Hepatocyte (in vitro differentiated cells): ENCODE data around the gene PURA. TPM values are rescaled to one million over a fixed set of nuclear protein-coding genes. Genes with fewer than 3 reads are reported as not detected.
A peak's percentile ranks its signal among the peaks of the same experiment; 100 is the strongest.

ENCODE experiments used
- DNase-seq: peaks from one replicate; pipeline ENCODE4 v3.0.0-alpha.2; 2016; ENCODE audit warnings: low spot score
- H2AFZ ChIP-seq: fragments of 200-600 bp; sonication (generic); 2 replicates; pipeline ENCODE4 v1.6.0; 2016; ENCODE audit warnings: antibody characterized with exemption, mild to moderate bottlenecking
- H3K27ac ChIP-seq: fragments of 200-600 bp; sonication (generic); 2 replicates; pipeline ENCODE4 v1.5.1; 2016; ENCODE audit warnings: mild to moderate bottlenecking
- H3K27me3 ChIP-seq: fragments of 200-600 bp; sonication (generic); 2 replicates; pipeline ENCODE4 v1.6.1; 2016
- H3K36me3 ChIP-seq: fragments of 200-600 bp; sonication (generic); replicated peaks from 2 replicates; pipeline ENCODE4 v1.5.1; 2016; ENCODE audit warnings: low read depth; ENCODE audit not compliant: insufficient read depth
- H3K4me1 ChIP-seq: fragments of 200-600 bp; sonication (generic); 2 replicates; pipeline ENCODE4 v1.5.1; 2016; ENCODE audit warnings: mild to moderate bottlenecking, moderate library complexity; ENCODE audit not compliant: insufficient read depth
- H3K4me2 ChIP-seq: fragments of 200-600 bp; sonication (generic); 2 replicates; pipeline ENCODE4 v1.6.0; 2016
- H3K4me3 ChIP-seq: fragments of 200-600 bp; sonication (generic); 2 replicates; pipeline ENCODE4 v1.5.1; 2016; ENCODE audit warnings: mild to moderate bottlenecking
- H3K79me2 ChIP-seq: fragments of 200-600 bp; sonication (generic); 2 replicates; pipeline ENCODE4 v1.6.0; 2017; ENCODE audit warnings: mild to moderate bottlenecking
- H3K9me2 ChIP-seq: fragments of 200-600 bp; sonication (generic); replicated peaks from 2 replicates; pipeline ENCODE4 v1.6.0; 2017; ENCODE audit warnings: mild to moderate bottlenecking; ENCODE audit not compliant: insufficient read depth
- H3K9me3 ChIP-seq: fragments of 200-600 bp; sonication (generic); 2 replicates; pipeline ENCODE4 v1.5.1; 2016; ENCODE audit warnings: low read depth, mild to moderate bottlenecking
- H4K20me1 ChIP-seq: fragments of 200-600 bp; sonication (generic); 2 replicates; pipeline ENCODE4 v1.6.0; 2016; ENCODE audit warnings: mild to moderate bottlenecking; ENCODE audit not compliant: insufficient read depth, poor library complexity, severe bottlenecking
- CTCF ChIP-seq: fragments of 200-600 bp; sonication (generic); IDR thresholded peaks from 2 replicates; pipeline ENCODE4 v1.5.1; 2016; ENCODE audit warnings: antibody characterized with exemption, mild to moderate bottlenecking; ENCODE audit not compliant: poor library complexity
- EZH2 ChIP-seq: fragments of 200-600 bp; sonication (generic); IDR thresholded peaks from 2 replicates; pipeline ENCODE4 v1.6.1; 2016; ENCODE audit warnings: antibody characterized with exemption, mild to moderate bottlenecking, borderline replicate concordance
- EZH2phosphoT487 ChIP-seq: fragments of 200-600 bp; sonication (generic); IDR thresholded peaks from one replicate; pipeline ENCODE4 v1.6.1; 2018; ENCODE audit warnings: antibody characterized with exemption, mild to moderate bottlenecking, low read depth, moderate library complexity; ENCODE audit not compliant: unreplicated experiment, severe bottlenecking
- WGBS: methylation state at CpG from one replicate; pipeline ENCODE4 v1.1.6; 2016; ENCODE audit warnings: low lambda C conversion rate; ENCODE audit errors: missing lambda C conversion rate; 5-methylcytosine and 5-hydroxymethylcytosine counted together
- polyA plus RNA-seq: library from polyadenylated mRNA; unstranded; fragments of >200 nt; fragmentation: Nextera tagmentation; extraction: Ambion mirVana; gene quantifications from 2 replicates; pipeline ENCODE4 v1.2.1, GENCODE V29; 2016
- total RNA-seq: library from RNA; depleted of rRNA; stranded (reverse); fragments of >200 nt; gene quantifications from 2 replicates; pipeline ENCODE4 v1.2.3, GENCODE V29; 2014

Gene PURA
- total and polyA plus RNA-seq, 2 experiments from 2014 or later: 7.4 to 13.8 TPM

GRCh38 chr5:140142246-140142645 is 28.3 kb downstream of the PURA start:
- peaks cover 12% of the 10 kb centered on the region for H3K4me1 ChIP-seq
- no peak for TF ChIP-seq EZH2phosphoT487
- TF ChIP-seq EZH2: no peak
- no peak for TF ChIP-seq CTCF
- no peak overlapping the region for H3K4me2 ChIP-seq
- H3K4me3 ChIP-seq: no peak overlapping the region
- no peaks in the 10 kb centered on the region for H3K36me3 ChIP-seq
- H3K27ac ChIP-seq: no peak overlapping the region
- H3K9me2 ChIP-seq: no peaks in the 10 kb centered on the region
- no peak for DNase-seq
- no peaks in the 10 kb centered on the region for H3K9me3 ChIP-seq
- no peak overlapping the region for H2AFZ ChIP-seq
- WGBS: 78% methylated on average over 5 of the region's 5 CpGs
- peaks cover 18% of the 10 kb centered on the region for H3K27me3 ChIP-seq
- peaks cover 8% of the 10 kb centered on the region for H4K20me1 ChIP-seq
- H3K79me2 ChIP-seq: peaks cover 4% of the 10 kb centered on the region

- Histone ChIP-seq H3K4me1 (peaks cover 12% of the 10 kb centered on the region), H3K4me3 (no peak overlapping the region), H4K20me1 (peaks cover 8% of the 10 kb centered on the region), H3K27ac (no peak overlapping the region), H3K9me2 (no peaks in the 10 kb centered on the region), H3K9me3 (no peaks in the 10 kb centered on the region), H2AFZ (no peak overlapping the region), H3K36me3 (no peaks in the 10 kb centered on the region), H3K4me2 (no peak overlapping the region), H3K27me3 (peaks cover 24% of the 10 kb centered on the region), H3K79me2 (peaks cover 4% of the 10 kb centered on the region)
- TF ChIP-seq CTCF (no peak), EZH2 (no peak), EZH2phosphoT487 (no peak)
- WGBS: 77% methylated on average over 7 of the region's 7 CpGs
- peak; percentile 39 for DNase-seq
These were observed 28.9 kb downstream of the PURA start for GRCh38 chr5:140142856-140143255.

- Histone ChIP-seq H3K9me2 (no peaks in the 10 kb centered on the region), H3K4me1 (peaks cover 12% of the 10 kb centered on the region), H3K27me3 (peaks cover 32% of the 10 kb centered on the region), H2AFZ (no peak overlapping the region), H4K20me1 (peaks cover 8% of the 10 kb centered on the region), H3K4me2 (no peak overlapping the region), H3K27ac (no peak overlapping the region), H3K4me3 (no peak overlapping the region), H3K36me3 (no peaks in the 10 kb centered on the region), H3K9me3 (no peaks in the 10 kb centered on the region), H3K79me2 (peaks cover 1% of the 10 kb centered on the region)
- 89% methylated on average over 3 of the region's 3 CpGs for WGBS
- no peak for TF ChIP-seq CTCF
- no peak for TF ChIP-seq EZH2phosphoT487
- no peak for TF ChIP-seq EZH2
- DNase-seq: no peak
These were observed 29.8 kb downstream of the PURA start for GRCh38 chr5:140143521-140144258.
